A549 (cell line): Measurements from ENCODE around the gene SIM1. TPM values are rescaled to one million over a fixed set of nuclear protein-coding genes. Genes with fewer than 3 reads are reported as not detected.

Experiments used
- ATAC-seq, 2 experiments: fragments of 200-7000 bp in 1 of 2; fragments of >200 bp in 1 of 2; cut with Nextera tagmentation in 1 of 2; cut with Tn5 transposase in 1 of 2; 3 replicates each; pipeline versions ENCODE4 v1.8.0 to v1.9.1; 2018 to 2020; ENCODE audit warnings: mild to moderate bottlenecking in 1 of 2, moderate library complexity in 1 of 2
- CTCF ChIA-PET: fragments of 300-600 bp; sonication (Branson Sonifier 250); formaldehyde crosslinking; extraction: SDS; loops from one replicate; lab custom pipeline; 2021; ENCODE audit warnings: antibody characterized with exemption, inconsistent platforms; lab: Yijun Ruan, JAX
- POLR2A ChIA-PET: fragments of 350-600 bp; formaldehyde crosslinking; extraction: SDS; loops from one replicate; lab custom pipeline; 2021; ENCODE audit warnings: antibody characterized with exemption, inconsistent platforms; lab: Yijun Ruan, JAX
- DNase-seq, 2 experiments: peaks; one replicate each; pipeline versions ENCODE4 v3.0.0 to v3.0.0-alpha.2; 2011 to 2016; ENCODE audit warnings: low read depth in 1 of 2, low spot score in 1 of 2
- FAIRE-seq: peaks from 2 replicates; lab custom pipeline; 2011; peaks lifted over from hg19 to GRCh38; lab: Jason Lieb, UNC
- H3K27ac ChIP-seq, 2 experiments: fragments of >200 bp; sonication (Bioruptor Twin); formaldehyde crosslinking; 3 replicates each; pipeline ENCODE4 v1.5.1; 2016 to 2017
- H3K4me1 ChIP-seq: fragments of >200 bp; sonication (Bioruptor Twin); formaldehyde crosslinking; 3 replicates; pipeline ENCODE4 v1.6.1; 2016
- H3K4me2 ChIP-seq: fragments of >200 bp; sonication (Bioruptor Twin); formaldehyde crosslinking; 3 replicates; pipeline ENCODE4 v1.6.1; 2016
- H3K4me3 ChIP-seq: fragments of >200 bp; sonication (Bioruptor Twin); formaldehyde crosslinking; 3 replicates; pipeline ENCODE4 v1.5.1; 2016
- H3K9me3 ChIP-seq: fragments of >200 bp; sonication (Bioruptor Twin); formaldehyde crosslinking; 3 replicates; pipeline ENCODE4 v1.6.1; 2016
- ATOH8 ChIP-seq: fragments of 250-450 bp; sonication (Bioruptor Pico); IDR thresholded peaks from 2 replicates; pipeline ENCODE4 v1.5.0; 2020; ENCODE audit warnings: low read depth, mild to moderate bottlenecking, moderate library complexity
- CBX8 ChIP-seq: fragments of 200-600 bp; sonication (generic); IDR thresholded peaks from 2 replicates; pipeline ENCODE4 v1.6.1; 2016
- CEBPB ChIP-seq, 2 experiments: fragments of >200 bp in 1 of 2; sonication (Bioruptor Twin) in 1 of 2; formaldehyde crosslinking in 1 of 2; IDR thresholded peaks; 2 replicates each; pipeline ENCODE4 v1.6.1; 2012 to 2016
- CHD2 ChIP-seq: fragments of 150-350 bp; IDR thresholded peaks from 2 replicates; pipeline ENCODE4 v1.6.1; 2014; ENCODE audit warnings: low read length; ENCODE audit not compliant: partially characterized antibody
- EHMT2 ChIP-seq: fragments of 200-600 bp; sonication (generic); IDR thresholded peaks from 2 replicates; pipeline ENCODE4 v1.6.1; 2016; ENCODE audit warnings: antibody characterized with exemption, low read depth, mild to moderate bottlenecking, moderate library complexity
- ESRRA ChIP-seq: fragments of 150-350 bp; IDR thresholded peaks from 2 replicates; pipeline ENCODE4 v1.6.1; 2014; ENCODE audit warnings: mild to moderate bottlenecking, low read length, borderline replicate concordance
- FOXS1 ChIP-seq: fragments of 250-450 bp; sonication (Bioruptor Pico); IDR thresholded peaks from 2 replicates; pipeline ENCODE4 v1.5.0; 2020; ENCODE audit warnings: mild to moderate bottlenecking, moderate library complexity
- HDAC2 ChIP-seq: fragments of 200-600 bp; sonication (generic); IDR thresholded peaks from 2 replicates; pipeline ENCODE4 v1.6.1; 2016
- HOXB5 ChIP-seq: fragments of 250-450 bp; sonication (Bioruptor Pico); IDR thresholded peaks from 2 replicates; pipeline ENCODE4 v1.5.0; 2020; ENCODE audit warnings: mild to moderate bottlenecking, moderate library complexity
- MAZ ChIP-seq: fragments of 150-350 bp; IDR thresholded peaks from 2 replicates; pipeline ENCODE4 v1.6.1; 2014; ENCODE audit warnings: antibody characterized with exemption, low read depth, low read length, borderline replicate concordance
- NFE2L2 ChIP-seq: fragments of 150-350 bp; conservative IDR thresholded peaks from 2 replicates; pipeline ENCODE4 v1.6.1; 2014; ENCODE audit warnings: low read length
- NPAS2 ChIP-seq: fragments of 250-450 bp; sonication (Bioruptor Pico); IDR thresholded peaks from 2 replicates; pipeline ENCODE4 v1.8.0; 2022; ENCODE audit warnings: mild to moderate bottlenecking, moderate library complexity, borderline replicate concordance
- POLR2A ChIP-seq: IDR thresholded peaks from 2 replicates; pipeline ENCODE4 v1.6.1; 2012; ENCODE audit warnings: mild to moderate bottlenecking, low read length
- RAD21 ChIP-seq, 2 experiments: fragments of >200 bp in 1 of 2; sonication (Bioruptor Twin) in 1 of 2; formaldehyde crosslinking in 1 of 2; IDR thresholded peaks in 1 of 2; conservative IDR thresholded peaks in 1 of 2; 2 replicates in 1 of 2; 3 replicates in 1 of 2; pipeline ENCODE4 v1.6.1; 2012 to 2018; ENCODE audit warnings: inconsistent platforms in 1 of 2
- RARB ChIP-seq: fragments of 250-450 bp; sonication (Bioruptor Pico); IDR thresholded peaks from 2 replicates; pipeline ENCODE4 v1.8.0; 2021; ENCODE audit warnings: mild to moderate bottlenecking, moderate library complexity
- RCOR1 ChIP-seq: fragments of 150-350 bp; IDR thresholded peaks from 2 replicates; pipeline ENCODE4 v1.6.1; 2014; ENCODE audit warnings: antibody characterized with exemption, low read length, low read depth
- RFX5 ChIP-seq: fragments of 450-650 bp; IDR thresholded peaks from 2 replicates; pipeline ENCODE4 v1.7.1; 2014; ENCODE audit warnings: antibody characterized with exemption, mild to moderate bottlenecking, moderate library complexity
- SREBF2 ChIP-seq: fragments of 450-650 bp; IDR thresholded peaks from 2 replicates; pipeline ENCODE4 v1.6.1; 2014; ENCODE audit warnings: mild to moderate bottlenecking, moderate library complexity
- ZC3H11A ChIP-seq: fragments of 450-650 bp; IDR thresholded peaks from 2 replicates; pipeline ENCODE4 v1.6.1; 2014; ENCODE audit warnings: antibody characterized with exemption, mild to moderate bottlenecking
- WGBS: methylation state at CpG from one replicate; pipeline ENCODE4 v1.1.6; 2017; ENCODE audit errors: missing lambda C conversion rate; 5-methylcytosine and 5-hydroxymethylcytosine counted together
- polyA plus RNA-seq, 4 experiments: library from polyadenylated mRNA; depleted of rRNA in 3 of 4; stranded (reverse); fragments of >200 nt; fragmentation: RNase III in 1 of 4; extraction: RNeasy Plus Mini Kit Qiagen cat#74134 plus additional on column Dnase treatment in 1 of 4; gene quantifications; 2 replicates in 3 of 4; 3 replicates in 1 of 4; pipeline ENCODE4 v1.2.3, GENCODE V29; 2011 to 2017
- TF ChIP-seq, protein P1 (sequence below): fragments of 250-450 bp; sonication (Bioruptor Pico); IDR thresholded peaks from 2 replicates; pipeline ENCODE4 v1.5.0; 2021; ENCODE audit warnings: mild to moderate bottlenecking, moderate library complexity, borderline replicate concordance
- TF ChIP-seq, protein P2 (sequence below): IDR thresholded peaks from 2 replicates; pipeline ENCODE4 v1.6.1; 2012

The SIM1 gene
- polyA plus RNA-seq, 2 of the 4 experiments (the other 2 are of a cell fraction): not detected

DNA sequence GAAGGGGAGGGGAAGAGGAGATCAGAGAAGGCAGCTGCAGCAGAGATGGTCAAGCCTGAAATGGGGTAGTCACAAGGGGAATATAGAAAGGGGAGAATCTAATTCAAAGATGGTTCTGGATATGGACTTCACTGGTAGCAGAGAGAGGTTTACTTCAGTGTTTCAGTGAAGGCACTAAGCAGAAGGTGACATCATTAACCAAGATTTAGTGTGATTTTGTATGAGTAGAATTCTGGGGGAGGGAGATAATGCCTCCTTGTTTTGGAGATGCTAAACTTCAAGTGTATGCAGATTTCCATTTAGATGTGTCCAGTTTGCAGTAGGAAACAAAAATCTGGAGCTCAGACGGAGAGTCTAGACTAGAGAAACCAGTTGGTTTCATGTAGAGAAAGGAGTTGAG is 13.1 kb downstream of the SIM1 start:
- no peaks in the 10 kb centered on the region for H3K4me1 ChIP-seq
- H3K4me3 ChIP-seq: no peak overlapping the region
- H3K4me2 ChIP-seq: no peak overlapping the region
- ATAC-seq: no peak
- ChIA-PET POLR2A (no interaction called here), CTCF (interaction anchor here (2.6 kb wide), 1 partner anchor 9 kb away, joined by 9 read pairs; no protein-coding TSS in a partner anchor)
- no peak overlapping the region for H3K27ac ChIP-seq
- H3K9me3 ChIP-seq: no peaks in the 10 kb centered on the region
- FAIRE-seq: no peak
- 89% methylated on average over 1 of the region's 1 CpG for WGBS
- TF ChIP-seq ZC3H11A (no peak), EHMT2 (no peak), ATOH8 (no peak), FOXS1 (no peak), HOXB5 (CRISPR knock-in tag) (no peak)
- TF ChIP-seq, protein P1, sequence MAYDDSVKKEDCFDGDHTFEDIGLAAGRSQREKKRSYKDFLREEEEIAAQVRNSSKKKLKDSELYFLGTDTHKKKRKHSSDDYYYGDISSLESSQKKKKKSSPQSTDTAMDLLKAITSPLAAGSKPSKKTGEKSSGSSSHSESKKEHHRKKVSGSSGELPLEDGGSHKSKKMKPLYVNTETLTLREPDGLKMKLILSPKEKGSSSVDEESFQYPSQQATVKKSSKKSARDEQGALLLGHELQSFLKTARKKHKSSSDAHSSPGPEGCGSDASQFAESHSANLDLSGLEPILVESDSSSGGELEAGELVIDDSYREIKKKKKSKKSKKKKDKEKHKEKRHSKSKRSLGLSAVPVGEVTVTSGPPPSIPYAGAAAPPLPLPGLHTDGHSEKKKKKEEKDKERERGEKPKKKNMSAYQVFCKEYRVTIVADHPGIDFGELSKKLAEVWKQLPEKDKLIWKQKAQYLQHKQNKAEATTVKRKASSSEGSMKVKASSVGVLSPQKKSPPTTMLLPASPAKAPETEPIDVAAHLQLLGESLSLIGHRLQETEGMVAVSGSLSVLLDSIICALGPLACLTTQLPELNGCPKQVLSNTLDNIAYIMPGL (CRISPR knock-in tag): no peak
- DNase-seq: no peak

- ATAC-seq (no peak), FAIRE-seq (no peak), DNase-seq (no peak)
- ChIA-PET POLR2A (no interaction called here), CTCF (interaction anchor here (1.9 kb wide), 1 partner anchor 11 kb away, joined by 6 read pairs; no protein-coding TSS in a partner anchor)
- WGBS: 96% methylated on average over 35 of the region's 38 CpGs
- no peaks in the 10 kb centered on the region for H3K9me3 ChIP-seq
- no peak overlapping the region for H3K4me3 ChIP-seq
- H3K27ac ChIP-seq: no peak overlapping the region
- H3K4me2 ChIP-seq: no peak overlapping the region
- H3K4me1 ChIP-seq: no peaks in the 10 kb centered on the region
- no peak for TF ChIP-seq RCOR1
- TF ChIP-seq RFX5: no peak
- no peak for TF ChIP-seq CEBPB (IDR thresholded peaks at IDR 0.05)
- no peak for TF ChIP-seq RAD21 (conservative IDR thresholded peaks at IDR 0.05 in 1 of 2, IDR thresholded peaks at IDR 0.05 in 1 of 2)
- TF ChIP-seq MAZ: no peak
- no peak for TF ChIP-seq NFE2L2
- no peak for TF ChIP-seq POLR2A
- no peak for TF ChIP-seq NPAS2 (CRISPR knock-in tag)
- no peak for TF ChIP-seq SREBF2
- TF ChIP-seq CHD2: no peak
- TF ChIP-seq RARB (CRISPR knock-in tag): no peak
- TF ChIP-seq CBX8: no peak
These were observed 15.5 kb downstream of the SIM1 start for GRCh38 chr6:100449239-100449691.

DNA sequence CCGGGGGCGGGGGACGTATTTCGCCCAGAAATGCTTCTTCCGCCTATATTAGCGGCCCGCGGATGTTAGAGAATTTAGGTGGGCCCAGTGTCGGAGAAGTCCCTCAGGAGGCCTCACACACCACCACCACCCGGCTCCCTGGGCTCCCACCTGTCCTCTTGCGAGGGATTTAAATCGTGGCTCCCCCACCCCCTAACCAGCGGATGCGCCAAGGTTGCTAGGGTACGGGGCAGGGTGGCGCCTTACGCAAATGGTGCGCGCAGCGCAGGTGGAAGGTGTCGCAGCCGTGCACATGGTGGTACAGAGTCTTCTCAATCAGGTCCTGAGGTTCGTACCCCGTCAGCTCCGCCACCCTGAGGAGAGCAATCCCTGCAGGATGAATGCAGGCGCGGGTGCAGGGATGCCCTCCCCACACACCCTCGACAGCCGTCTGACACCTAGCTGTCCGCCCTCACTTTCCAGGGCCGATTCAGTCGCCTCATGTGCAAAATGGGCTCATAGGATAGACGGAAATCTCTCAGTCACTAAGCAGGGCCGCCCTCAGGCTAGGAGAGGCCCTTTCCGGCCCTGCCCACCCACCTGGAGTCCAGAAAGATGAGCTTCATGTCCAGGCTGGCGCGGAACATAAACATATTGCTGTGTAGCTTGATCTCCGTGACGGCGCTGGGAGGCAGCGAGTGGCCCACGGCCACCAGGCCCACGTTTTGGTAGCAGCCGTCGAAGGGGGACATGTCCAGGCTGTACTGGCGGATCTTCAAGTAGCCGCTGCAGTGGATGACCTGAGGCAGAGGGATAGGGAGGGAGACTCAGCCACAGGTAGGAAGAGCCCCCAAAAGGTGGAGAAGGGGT is 16.6 kb downstream of the SIM1 start:
- ChIA-PET CTCF (no interaction called here), POLR2A (no interaction called here)
- no peak overlapping the region for H3K4me2 ChIP-seq
- TF ChIP-seq RFX5 (no peak), ESRRA (no peak), HDAC2 (no peak)
- TF ChIP-seq, protein P2, sequence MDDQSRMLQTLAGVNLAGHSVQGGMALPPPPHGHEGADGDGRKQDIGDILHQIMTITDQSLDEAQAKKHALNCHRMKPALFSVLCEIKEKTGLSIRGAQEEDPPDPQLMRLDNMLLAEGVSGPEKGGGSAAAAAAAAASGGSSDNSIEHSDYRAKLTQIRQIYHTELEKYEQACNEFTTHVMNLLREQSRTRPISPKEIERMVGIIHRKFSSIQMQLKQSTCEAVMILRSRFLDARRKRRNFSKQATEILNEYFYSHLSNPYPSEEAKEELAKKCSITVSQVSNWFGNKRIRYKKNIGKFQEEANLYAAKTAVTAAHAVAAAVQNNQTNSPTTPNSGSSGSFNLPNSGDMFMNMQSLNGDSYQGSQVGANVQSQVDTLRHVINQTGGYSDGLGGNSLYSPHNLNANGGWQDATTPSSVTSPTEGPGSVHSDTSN: no peak
- no peak overlapping the region for H3K27ac ChIP-seq
- 87% methylated on average over 34 of the region's 47 CpGs for WGBS
- no peaks in the 10 kb centered on the region for H3K9me3 ChIP-seq
- ATAC-seq (no peak), DNase-seq (no peak), FAIRE-seq (no peak)
- H3K4me3 ChIP-seq: no peak overlapping the region
- no peaks in the 10 kb centered on the region for H3K4me1 ChIP-seq
